GM12875 (cell line): ENCODE measurements around the gene HMMR.

Source experiments
- H3K4me3 ChIP-seq: one replicate; pipeline ENCODE4 v1.5.1; 2011; ENCODE audit warnings: low read depth, low read length, control low read depth
- TF ChIP-seq, protein P1 (sequence below): IDR thresholded peaks from 2 replicates; pipeline ENCODE4 v1.5.1; 2011; ENCODE audit warnings: low read depth, mild to moderate bottlenecking, control low read depth, inconsistent platforms, low read length, moderate library complexity, borderline replicate concordance; ENCODE audit not compliant: insufficient read depth

HMMR gene

GRCh38 chr5:163498886-163499285 is 38.5 kb downstream of the HMMR start:
- H3K4me3 ChIP-seq: no peak overlapping the region
- TF ChIP-seq, protein P1, sequence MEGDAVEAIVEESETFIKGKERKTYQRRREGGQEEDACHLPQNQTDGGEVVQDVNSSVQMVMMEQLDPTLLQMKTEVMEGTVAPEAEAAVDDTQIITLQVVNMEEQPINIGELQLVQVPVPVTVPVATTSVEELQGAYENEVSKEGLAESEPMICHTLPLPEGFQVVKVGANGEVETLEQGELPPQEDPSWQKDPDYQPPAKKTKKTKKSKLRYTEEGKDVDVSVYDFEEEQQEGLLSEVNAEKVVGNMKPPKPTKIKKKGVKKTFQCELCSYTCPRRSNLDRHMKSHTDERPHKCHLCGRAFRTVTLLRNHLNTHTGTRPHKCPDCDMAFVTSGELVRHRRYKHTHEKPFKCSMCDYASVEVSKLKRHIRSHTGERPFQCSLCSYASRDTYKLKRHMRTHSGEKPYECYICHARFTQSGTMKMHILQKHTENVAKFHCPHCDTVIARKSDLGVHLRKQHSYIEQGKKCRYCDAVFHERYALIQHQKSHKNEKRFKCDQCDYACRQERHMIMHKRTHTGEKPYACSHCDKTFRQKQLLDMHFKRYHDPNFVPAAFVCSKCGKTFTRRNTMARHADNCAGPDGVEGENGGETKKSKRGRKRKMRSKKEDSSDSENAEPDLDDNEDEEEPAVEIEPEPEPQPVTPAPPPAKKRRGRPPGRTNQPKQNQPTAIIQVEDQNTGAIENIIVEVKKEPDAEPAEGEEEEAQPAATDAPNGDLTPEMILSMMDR: no peak

DNA sequence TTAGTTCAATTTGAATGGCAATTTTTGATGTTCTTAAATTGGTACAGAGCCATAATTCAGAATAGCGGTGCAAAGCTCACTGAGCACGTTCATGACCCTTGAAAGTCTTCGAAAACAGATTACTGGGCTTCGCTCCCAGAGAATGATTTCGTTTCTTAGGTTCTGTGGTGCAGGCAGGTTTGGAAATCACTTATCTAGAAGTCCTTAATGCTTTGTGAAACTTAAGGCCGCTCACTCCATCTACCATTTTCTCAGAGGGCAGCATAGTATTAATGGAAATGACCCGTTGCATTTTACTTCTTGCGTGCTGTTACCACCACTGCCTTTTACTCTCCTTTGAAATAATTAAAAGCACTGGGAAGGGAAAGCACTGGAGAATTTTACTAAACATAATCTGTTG is 42.1 kb downstream of the HMMR start:
- H3K4me3 ChIP-seq: no peak overlapping the region
- TF ChIP-seq, protein P1: no peak

- TF ChIP-seq, protein P1: peak; percentile 32; the same call in 1 of the 2 replicates
- peak overlapping the region; percentile 21 for H3K4me3 ChIP-seq
Observed at GRCh38 chr5:163503106-163504078, 43.0 kb downstream of the HMMR start.

GRCh38 chr5:163504079-163504931 is 43.9 kb downstream of the HMMR start:
- peak overlapping the region; percentile 69 for H3K4me3 ChIP-seq
- TF ChIP-seq, protein P1: no peak

- H3K4me3 ChIP-seq: peak overlapping the region; percentile 69
- TF ChIP-seq, protein P1: no peak
Observed at GRCh38 chr5:163505049-163505367, 44.6 kb downstream of the HMMR start.

GRCh38 chr5:163505368-163506094 is 45.1 kb downstream of the HMMR start, which contains the start of gene MAT2B:
TSS of gene MAT2B (plus strand) at chr5:163505619. CDS start at chr5:163505687, 68 bp downstream.
- TF ChIP-seq, protein P1: peak; percentile 62
- peak within 1 kb of the TSS; percentile 69 for H3K4me3 ChIP-seq
